Stimulated activated CD4-positive, alpha-beta T cell treated with anti-CD3 and anti-CD28 coated beads, Interleukin-1b, Interleukin-23, amount 100 ng/mL, for 4 hours (primary cell): Measurements from ENCODE around the gene MACROD2.
"Not testable (repeated sequence)": the region's sequence is repeated elsewhere in the genome, so short reads cannot be mapped to it uniquely, and the experiment has no call there.

Experiments
- DNase-seq, 2 donors: peaks; one replicate each; pipeline ENCODE4 v3.0.0-alpha.2; 2020; ENCODE audit warnings: low read depth in 2 of 2

Gene MACROD2

GRCh38 chr20:15942130-15942529 is 1946.8 kb downstream of the MACROD2 start:
- no peak for DNase-seq

- DNase-seq = no peak
Observed at GRCh38 chr20:15945289-15945688, 1950.0 kb downstream of the MACROD2 start.

GRCh38 chr20:15949391-15949790 is 1954.1 kb downstream of the MACROD2 start:
- no peak for DNase-seq

GRCh38 chr20:15951658-15952057 is 1956.3 kb downstream of the MACROD2 start:
- DNase-seq = no peak

- DNase-seq = no peak
Observed at GRCh38 chr20:15958142-15958541, 1962.8 kb downstream of the MACROD2 start.

DNA sequence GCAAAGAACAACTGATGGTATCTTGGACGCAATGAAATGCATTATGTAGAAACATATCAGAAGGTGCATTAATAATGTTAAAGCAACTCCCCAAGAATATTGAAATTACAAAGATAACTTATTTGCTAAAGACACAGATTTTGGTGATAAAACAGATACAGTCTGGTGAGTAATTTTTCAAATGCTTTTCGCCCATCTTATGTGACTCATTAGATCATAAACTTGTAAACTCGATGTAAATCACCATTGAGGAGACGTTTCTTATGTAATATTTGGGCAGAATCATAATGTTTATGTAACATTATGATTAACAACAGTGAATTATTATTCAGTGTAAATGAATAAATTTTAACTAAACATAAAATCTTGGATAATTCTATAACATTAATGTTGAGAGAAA is 1969.8 kb downstream of the MACROD2 start:
- no peak for DNase-seq

- no peak for DNase-seq
Observed at GRCh38 chr20:15967334-15967733, 1972.0 kb downstream of the MACROD2 start.

GRCh38 chr20:15976047-15976736 is 1980.9 kb downstream of the MACROD2 start:
- no peak for DNase-seq

GRCh38 chr20:15977026-15977425 is 1981.7 kb downstream of the MACROD2 start:
- DNase-seq = no peak

DNA sequence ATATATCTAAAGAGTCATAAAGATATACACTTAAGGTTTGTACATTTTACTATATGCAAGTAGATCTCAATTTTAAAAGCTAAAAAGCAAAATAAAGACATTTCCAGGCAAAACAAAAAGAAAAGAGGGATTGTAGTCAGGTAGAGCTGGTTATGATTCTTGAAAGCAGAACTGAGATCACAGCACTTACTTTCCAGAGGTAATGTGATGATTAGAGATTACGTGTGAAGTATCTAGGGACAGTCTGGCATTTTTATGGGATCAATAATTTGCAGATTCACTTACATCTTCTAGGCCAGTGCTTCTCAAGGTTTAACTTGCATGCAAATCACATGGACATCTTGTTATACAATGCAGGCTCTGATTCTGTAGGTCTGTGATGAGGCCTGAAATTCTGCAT is 1982.4 kb downstream of the MACROD2 start:
- no peak for DNase-seq

DNA sequence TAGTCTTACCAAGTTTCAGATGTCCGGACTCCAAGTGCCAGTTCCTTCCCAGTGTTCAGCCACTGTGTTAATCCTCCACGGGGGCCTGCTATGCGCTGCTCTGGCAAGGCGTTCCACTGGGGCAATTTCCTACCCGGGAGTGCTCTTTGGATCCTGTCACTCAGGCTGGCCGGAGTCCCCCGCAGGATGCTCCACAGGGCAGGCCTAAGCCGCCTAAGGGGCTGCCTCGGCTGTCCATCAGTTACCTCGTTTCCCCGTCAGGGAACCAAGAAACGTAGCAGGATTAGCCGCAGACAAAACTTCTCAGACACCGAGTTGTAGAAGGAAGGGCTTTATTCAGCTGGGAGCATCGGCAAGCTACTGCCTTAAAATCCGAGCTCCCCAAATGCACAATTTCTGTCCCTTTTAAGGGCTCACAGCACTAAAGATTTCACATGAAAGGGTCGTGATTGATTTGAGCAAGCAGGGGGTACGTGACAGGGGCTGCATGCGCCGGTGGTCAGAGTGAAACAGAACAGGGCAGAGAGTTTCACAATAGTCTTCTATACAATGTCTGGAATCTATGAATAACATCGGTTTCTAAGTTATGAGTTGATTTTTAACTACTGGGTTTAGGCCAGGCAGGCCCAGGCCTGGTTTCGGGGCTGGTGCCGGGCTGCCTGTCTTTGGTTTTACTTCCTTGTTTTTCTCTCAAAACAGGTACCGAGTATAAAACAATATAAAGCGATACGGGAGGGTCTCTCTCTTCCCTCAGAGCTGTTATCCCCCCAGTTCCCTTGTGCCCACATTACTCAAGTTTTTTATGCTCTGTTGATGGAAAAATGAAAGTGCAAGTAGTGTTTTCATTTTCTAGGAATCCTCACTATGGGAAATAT is 1990.4 kb downstream of the MACROD2 start:
- DNase-seq = not testable (repeated sequence)

GRCh38 chr20:15986690-15987089 is 1991.4 kb downstream of the MACROD2 start:
- no peak for DNase-seq

GRCh38 chr20:15991279-15991678 is 1996.0 kb downstream of the MACROD2 start:
- no peak for DNase-seq

DNA sequence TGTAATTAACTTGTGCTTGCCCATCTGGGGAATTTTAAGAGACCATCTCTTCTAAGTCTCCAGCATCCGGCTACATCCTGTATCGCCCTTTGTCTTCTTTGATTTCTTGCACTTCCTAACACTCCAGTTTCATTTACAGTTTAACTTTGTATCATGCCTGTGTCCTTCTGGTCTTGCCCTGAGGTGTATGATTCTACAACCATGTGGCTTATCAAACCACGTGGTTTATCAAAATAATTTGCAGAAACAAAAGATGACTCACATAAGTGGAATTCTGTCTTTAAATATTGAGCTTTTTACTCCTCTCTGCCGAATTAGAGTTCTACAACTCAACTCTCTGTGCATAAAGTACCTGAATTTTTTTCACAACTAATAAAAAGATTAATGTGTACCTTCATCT is 1997.2 kb downstream of the MACROD2 start:
- no peak for DNase-seq

GRCh38 chr20:16000112-16000511 is 2004.8 kb downstream of the MACROD2 start:
- no peak for DNase-seq

DNA sequence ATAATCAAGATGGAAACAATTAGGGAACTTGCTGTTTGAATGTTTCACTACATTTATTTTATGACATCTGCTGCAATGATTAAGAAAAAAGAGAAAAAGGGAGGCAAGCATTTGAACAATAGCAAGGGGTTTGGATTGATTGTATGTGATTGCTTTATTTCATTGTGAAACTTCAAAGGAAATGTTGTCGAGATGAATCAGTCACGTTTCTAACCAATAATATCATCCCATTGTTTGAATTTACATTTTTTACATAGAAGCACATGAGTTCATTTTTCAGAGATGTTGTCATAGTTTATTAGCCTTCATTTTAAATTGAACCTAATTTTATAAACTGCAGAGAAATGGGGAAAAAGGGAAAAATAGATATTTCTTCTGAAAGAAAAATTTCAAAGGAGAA is 2006.0 kb downstream of the MACROD2 start:
- no peak for DNase-seq

DNA sequence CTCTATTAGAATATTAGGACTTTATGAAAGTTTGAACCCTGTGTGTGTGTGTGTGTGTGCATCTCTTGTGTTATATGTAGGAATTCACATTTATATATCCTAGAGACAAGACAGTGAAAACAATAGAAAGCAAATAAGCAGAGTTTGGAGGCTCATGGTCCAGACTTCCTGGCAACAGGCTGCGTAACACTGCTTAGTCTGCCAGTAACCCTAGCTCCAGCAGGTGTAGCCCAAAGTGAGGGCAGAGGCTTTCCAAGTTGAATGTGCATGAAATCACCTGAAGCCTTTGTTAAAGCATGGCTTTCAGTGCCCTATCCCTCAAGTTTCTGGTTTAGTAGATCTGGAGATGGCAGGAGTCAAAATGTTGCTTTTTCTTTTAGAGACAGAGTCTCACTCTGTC is 2008.0 kb downstream of the MACROD2 start:
- no peak for DNase-seq

DNA sequence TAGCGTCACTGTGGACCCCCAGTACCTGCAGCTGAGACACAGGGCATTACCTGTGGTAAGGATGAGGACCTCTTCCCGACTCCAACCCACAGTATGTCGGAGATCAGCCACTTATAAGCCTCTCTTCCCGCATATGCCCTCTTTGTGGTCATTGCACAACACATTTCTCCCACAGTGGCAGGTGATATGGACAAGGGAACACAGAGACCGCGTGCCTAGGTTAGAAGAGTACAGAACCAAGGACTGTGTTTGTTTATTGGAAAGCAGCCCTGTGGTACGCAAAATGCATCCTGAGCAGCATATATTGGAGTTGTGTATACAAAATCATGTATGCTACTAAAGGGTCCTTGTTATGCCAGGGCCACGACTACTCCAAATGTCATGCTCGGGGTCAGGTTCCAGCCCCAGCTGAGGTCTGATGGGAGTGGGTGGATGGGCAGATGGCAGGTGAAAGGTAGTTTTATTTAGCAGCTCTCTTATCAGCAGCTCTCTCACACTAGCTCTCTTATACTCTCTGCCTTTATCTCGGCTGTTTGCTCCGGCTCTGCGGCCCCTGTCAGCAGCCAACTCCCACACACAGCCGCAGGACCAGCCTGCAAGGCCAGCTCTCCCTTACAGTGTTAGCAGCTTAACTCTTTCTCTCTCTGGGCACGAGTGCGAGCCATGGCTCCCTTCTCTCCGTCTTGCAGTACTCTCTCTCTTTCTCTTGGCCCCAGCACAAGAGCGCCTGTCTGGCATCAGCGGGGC is 2009.0 kb downstream of the MACROD2 start:
- DNase-seq = no peak

DNA sequence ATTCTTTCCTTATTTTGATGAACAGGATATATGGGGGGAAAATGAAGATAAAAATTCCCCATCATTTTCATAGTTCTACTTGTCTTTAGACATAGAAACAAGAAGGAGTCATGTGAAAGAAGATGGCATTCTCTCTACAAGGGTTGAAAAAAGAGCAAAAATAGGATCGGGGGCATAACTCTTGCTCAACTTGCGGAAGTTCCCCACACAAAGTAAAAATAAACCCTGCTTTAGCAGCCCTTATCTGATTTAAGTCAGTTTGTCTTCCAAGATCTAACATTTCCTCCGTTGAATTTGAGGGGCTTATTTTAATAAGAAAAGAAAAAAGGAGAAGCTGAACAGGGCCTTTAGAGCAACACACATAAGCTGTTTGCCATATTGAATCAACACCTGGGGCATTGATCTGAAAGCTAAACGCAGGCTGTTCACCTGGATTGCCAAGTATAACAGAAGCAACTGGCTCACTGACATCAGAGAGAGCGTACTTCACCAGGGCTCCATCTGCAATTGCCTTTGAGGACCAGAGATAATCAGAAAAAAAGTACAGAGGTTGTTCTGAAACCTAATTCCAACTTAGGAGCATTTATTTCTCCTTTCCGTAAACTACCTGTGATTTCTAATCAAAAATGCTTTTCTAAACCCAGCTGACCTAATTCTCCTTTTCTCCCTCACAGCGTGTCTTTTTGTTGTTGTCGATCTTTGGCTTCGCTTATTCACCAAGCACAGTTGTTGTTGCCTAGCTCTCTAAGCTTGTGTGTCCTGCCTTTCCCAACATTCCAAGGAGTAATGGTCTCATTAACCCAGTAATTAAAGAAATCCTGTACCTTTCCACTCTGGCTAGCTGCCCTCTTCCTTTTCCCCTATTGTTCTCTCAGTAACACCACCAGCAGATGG is 2010.0 kb downstream of the MACROD2 start:
- DNase-seq = no peak

GRCh38 chr20:16005915-16006493 is 2010.7 kb downstream of the MACROD2 start:
- no peak for DNase-seq

GRCh38 chr20:16007164-16007563 is 2011.8 kb downstream of the MACROD2 start:
- no peak for DNase-seq
